HuH-7.5 (cell line): ENCODE data around the gene FARS2.
"Not testable (repeated sequence)": the region's sequence is repeated elsewhere in the genome, so short reads cannot be mapped to it uniquely, and the experiment has no call there.

Experiments
- DNase-seq: peaks from one replicate; pipeline ENCODE4 v3.0.0; 2011; ENCODE audit warnings: low spot score

FARS2 gene

DNA sequence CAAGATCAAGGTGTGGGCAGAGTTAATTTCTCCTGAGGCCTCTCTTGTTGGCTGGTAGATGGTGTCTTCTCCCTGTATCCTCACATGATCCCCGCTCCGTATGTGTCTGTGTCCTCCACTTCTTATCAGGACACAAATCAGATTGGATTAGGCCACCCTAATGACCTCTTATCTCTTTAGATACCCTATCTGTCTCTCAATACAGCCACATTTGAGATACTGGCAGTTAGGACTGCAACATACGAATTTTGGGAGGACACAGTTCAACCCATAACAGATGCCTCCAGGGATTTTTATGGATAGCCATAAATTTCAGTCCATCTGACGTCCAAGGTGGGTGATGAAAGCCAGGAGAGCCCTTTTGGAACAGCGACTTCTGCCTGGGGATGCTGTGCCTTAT, 376.4 kb downstream of the FARS2 start:
- DNase-seq: no peak

DNA sequence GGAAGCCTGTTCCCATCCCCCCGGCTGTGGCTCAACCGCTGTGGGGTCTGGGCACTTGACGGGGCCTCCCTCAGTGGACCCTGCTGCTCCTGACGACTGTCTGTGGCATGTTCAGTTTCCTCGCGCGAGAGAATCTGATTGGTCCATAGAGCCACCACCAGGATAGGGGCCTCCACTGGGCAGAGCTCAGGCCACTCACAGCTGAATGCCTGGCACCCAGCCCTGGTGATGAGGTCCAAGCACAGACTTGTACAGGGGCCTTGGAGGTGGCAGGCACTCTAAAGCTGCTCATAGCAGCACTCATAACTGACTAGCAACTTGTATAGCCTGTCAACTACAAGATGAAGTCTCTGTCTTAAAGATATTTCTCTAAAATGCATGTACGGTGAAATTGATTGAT, 377.4 kb downstream of the FARS2 start:
- DNase-seq: no peak

DNA sequence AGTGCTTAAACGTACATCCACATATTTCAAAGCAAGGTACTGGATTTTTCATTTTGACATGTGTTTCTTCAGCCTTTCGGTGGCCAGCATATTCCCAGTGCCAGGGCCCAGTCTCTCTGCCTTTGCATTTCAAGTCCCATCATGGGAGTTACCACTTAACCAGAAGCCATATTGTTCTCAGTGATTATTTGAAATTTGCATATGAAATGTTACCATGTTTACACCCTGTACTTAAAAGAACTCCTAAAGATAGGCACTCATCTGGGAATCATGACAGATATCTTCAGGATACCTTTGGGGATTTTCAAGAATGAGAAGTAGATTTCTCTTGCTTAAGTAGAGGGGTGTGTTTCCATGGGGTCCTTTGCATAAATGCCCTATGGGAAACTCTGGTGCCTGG, 377.9 kb downstream of the FARS2 start:
- no peak for DNase-seq

DNA sequence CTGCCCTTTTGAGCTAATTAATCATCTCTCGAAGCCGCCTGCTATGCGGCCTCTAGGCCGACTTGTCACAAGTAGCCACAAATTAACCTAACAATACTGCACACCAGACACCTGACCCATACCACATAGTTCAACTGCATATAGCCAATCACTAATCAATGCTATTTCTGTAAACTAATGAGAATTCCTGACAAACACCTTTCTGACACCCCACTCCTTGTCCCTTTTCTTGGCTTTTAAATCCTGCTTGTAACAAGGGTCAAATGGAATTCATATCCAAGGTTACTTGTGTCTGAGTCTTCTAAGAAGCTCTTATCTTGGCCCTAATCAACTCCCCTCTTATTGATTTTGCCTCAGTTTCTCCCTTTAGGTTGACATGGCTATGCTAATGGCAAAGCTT, 379.3 kb downstream of the FARS2 start:
- DNase-seq: no peak

DNA sequence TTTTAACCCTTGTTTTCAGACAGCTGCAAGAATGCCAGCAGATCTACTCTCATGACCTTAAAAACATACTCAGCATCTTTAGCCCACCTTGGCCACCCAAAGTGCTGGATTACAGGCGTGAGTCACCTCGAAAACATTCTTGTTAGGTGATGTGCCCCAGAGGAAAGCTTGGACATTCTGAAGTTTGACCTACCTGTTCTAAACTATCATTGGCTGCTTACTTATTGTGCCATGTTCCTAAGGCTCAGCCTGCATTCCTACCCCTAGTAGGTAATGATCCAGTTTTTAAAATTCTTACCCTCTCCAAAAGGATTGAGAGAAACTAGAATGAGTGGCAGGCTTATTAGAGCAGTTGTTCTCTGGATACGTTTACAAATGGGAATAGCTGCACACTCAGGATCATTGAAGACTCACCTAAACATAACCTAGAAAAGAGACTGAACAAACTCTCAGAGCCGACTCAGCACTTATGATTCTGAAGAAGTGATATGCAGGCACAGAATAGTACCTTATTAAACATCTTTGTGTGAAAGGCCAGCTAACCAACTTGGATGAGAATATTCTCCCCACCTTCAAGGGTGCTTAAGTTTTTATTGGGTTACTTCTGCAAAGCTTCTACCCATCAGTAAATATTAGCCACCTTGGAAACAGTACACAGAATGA, 383.3 kb downstream of the FARS2 start:
- DNase-seq: no peak

DNA sequence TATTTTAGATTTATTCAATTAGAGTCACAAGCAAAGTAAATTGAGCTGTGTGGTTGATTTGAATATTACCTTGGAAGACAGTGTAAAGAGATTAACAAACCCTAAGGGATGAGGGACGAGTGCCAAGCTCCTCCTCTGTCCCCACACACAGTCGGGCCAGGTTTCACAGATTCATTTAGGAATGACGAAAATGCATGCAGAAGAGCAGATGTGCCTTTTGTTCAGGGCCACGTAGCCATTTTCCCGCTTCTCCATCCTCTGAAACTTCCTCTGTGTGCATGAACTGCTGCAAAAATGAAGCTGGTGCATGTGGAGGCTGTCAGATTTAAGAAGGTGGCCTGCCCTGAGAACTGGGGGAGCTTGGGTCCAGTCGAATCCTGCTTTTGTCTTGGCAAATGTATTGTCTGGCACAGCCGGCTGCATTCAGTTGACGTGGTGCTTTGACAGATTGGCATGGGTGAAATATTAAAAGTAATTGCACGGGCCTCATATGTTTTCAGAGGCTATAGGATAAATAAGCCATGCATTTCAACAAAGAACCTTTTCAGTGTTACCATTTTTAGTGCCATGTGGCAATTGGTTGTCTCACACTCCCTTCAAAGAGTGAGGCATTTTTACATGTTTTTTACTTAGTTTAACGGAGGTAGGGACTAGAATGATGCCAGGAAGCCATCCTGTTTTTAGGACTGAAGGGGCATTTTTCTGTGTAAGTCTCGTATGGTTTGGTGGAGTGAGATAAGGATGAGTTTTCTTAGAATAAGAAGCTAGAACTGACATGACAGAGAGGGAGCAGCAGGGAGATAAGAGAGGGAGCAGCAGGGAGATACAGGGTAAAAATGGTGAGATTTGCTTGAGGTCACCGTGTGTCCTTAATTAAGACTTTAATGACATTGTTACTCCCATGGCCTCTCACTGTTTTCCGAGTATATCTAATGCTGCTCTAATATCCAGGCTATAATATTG, 384.3 kb downstream of the FARS2 start:
- DNase-seq: no peak

DNA sequence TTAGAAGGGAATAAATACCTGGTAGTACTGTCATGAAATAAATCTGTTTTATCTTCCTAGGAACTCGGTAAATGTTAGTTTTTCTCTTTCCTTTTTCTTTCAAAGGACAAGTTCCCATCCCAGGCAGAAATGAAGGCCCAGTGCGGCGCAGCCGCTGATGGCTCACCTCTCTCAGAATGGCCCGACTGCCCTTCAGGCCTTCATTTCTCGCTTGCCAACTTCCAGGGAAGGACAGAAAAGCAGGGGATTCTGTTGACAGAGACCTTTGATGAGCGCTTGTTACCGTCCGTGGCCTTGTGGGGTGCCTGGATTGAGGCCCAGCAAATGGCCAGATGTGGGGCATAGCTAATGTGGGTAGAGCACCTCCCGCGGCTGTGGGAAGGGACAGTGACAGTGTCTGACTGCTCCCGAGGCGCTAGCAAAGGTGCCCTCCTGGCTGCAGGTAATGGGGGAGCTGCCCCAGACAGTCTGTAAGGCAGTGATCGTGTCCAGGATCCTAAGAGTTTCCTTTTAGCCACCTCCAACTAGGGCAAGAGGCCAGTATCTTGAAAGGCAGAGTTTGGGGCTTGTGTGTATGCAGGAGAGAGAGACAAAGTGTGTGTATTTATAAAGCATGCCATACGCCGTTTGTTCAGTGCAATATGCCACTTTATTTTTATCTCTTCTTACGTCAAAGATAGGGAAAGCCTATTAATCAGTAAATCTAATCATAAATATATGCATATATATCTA, 391.3 kb downstream of the FARS2 start:
- no peak for DNase-seq

DNA sequence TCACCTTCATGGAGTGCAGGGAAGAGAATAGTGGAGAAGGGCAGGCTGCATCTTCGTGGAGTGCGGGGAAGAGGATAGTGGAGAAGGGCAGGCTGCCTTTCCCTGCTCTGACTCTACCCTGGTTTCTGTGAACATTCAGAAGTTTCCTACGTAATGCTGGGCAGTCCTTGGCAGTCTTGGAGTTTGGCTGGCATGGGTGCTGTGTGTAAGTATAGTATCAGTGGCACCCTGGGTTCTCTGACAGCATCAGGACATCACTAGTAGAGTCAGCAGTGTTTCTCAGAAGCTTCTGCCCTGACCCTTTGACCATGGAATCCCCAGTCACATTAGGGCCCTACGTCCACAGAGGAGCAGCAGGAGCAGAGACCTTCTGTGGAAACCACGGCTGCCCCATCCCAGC, 392.5 kb downstream of the FARS2 start:
- no peak for DNase-seq

DNA sequence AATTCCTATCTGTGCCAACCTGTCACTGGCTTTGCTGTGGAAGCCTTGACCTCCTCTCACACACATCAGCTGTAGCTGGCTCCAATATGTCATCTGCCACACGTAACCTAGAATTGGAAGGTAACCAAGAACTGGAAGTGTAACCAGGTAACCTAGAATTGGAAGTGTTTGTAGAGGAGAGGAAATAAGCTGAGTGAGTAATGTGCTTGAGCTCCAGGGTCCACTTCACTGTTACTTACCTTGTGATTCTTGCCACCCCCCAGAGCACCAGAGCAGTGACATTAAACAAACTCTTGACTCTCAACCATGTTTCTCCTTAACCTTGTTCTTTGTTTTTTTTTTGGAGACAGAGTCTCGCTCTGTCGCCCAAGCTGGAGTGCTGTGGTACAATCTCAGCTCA, 394.9 kb downstream of the FARS2 start:
- no peak for DNase-seq

DNA sequence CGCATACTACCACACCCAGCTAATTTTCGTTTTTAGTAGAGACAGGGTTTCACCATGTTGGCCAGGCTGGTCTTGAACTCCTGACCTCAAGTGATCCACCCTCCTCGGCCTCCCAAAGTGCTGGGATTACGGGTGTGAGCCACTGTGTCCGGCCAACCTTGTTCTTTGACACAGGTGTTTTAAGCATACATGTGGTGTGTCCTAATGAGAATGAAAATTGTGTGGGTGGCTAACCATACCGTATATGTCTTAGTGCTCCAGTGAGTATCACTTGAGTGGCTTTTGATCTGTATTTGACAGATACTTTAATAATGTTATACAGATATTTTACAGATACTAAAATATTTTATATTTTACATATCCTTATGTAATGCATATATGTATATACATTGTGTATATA, 395.4 kb downstream of the FARS2 start:
- not testable (repeated sequence) for DNase-seq

DNA sequence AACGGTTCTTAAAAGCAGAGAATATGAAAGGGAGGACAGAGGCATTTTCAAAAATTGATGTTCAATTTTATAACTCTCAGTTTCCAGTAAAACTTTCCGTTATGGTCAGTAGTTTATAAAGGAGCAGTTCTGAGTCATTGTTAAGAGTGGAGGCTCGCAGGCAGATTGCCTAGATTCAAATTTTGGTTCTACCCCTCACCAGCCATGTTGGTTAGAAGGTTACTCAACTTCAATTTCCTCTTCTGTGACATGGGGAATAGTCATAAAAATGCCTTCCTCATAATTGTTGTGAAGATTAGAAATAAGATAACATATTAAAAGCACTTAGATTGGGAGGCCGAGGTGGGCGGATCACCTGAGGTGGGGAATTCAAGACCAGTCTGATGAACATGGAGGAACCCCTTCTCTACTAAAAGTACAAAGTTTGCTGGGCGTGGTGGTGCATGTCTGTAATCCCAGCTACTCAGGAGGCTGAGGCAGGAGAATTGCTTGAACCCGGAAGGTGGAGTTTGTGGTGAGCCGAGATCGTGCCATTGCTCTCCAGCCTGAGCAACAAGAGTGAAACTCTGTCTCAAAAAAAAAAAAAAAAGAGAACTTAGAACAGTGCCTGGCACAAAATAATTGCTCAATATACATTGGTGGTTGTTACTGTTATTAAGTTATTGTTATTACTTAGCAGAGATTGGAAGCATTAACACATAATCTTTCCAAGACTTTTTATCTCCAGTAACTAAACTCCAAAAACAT, 396.5 kb downstream of the FARS2 start:
- no peak for DNase-seq

DNA sequence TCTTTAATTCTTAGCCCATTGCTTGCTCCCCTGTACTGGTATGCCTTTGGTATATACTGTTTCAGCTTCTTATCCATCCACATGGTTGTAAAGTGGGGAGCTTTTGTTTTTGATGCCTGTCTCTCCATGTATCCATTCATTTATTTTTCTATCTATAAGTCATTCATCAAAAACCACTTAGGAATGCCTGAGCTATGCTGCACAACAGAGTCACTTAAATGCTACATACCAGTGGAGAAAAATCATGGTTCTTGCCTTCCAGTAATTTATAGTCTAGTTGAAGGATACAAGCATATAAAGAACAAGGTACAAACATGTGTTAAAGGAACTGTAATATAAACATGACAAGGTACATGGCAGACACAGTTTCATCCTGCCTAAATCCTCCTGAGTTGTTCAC, 398.2 kb downstream of the FARS2 start:
- DNase-seq: no peak

DNA sequence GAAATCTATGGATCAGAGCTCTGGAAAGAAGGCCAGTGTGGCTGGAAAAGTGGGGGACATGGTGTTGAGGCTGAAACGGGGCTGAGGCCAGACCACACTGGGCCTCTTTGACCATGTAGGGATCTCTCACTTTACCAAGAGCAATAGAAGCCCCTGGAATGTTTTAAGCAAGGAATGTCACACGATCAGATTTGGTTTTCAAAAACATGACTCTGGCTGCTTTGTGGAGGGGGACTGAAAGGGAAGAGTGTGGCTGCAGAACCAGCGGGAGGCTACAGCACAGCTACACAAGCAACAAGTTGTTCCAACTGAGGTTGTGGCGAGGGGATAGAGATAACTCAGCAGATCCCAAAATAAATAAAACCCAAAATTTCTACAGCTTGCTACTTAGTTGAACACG, 399.5 kb downstream of the FARS2 start:
- no peak for DNase-seq

DNA sequence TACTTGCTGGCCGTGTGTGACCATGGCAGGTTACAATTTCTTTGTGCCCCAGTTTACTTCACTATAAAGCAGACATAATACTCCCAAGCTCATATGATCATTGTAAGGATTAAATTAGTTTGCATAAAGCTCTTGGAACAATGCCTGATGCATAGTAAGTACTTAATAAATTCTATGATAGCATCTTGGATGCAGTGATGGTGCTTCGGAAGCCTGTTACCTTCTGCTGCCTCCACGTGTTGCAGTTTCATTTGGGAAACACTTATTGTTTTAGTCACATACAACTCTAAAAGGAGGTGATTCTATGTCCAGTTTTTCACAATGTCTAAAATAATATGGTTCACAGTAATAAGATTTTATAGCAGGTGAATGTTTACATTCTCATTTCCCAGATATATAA, 401.5 kb downstream of the FARS2 start:
- no peak for DNase-seq

DNA sequence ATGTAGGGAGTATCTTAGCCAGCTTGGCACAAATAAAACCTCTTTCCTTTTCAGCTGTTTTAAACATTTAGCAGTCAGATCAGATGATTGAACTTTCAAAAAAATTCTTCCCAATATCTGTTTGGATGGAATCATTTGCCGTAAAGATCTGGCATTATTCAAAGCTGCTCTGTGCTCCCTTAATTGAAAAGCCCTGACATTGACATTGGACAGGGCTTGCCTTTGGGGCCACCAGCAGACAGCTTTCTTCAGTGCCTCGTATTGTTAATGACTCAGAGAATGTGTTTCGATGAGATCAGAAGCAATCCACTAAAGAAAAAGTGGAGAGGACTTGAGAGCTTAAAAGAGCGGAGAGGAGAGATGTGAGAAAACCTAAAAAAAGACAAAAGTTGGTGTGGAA, 401.9 kb downstream of the FARS2 start:
- no peak for DNase-seq

DNA sequence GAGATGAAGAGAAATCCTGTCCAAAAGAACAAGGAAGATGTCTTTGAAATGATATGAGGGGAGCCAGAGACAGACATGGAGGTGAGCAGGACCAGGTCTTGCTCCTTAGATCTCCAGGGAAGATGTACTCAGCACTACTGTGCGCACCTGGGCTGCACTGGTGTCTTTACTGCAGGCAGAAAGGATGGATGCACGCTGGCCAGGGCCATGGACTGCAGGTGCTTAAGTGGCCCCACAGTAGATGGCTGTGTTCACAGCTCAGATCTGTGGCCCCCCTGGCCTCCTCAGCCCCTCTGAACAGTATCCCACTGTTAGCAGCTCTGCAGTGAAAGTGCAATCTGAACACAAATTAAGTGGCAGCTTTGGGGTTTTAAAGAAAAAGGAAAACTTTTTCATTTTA, 402.4 kb downstream of the FARS2 start:
- no peak for DNase-seq

DNA sequence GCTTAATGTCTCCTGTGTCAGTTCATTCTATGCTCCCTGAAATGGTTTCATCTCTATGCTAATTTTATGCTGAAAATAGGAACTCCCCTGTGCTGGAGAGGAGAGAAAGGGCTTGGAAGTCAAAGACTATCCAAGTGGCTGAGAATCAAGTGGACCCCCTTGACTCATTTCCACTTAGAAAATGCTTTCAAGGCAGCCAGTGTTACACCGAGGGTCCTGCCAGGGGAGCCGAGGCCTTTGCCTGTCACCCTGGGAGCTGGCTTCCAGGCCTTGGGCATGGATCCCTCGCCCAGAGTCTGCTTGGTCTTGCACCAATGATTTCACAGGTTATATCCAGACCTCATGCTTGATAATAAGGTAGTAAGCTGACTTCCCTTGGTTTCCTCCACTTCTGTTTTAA, 402.8 kb downstream of the FARS2 start:
- no peak for DNase-seq

DNA sequence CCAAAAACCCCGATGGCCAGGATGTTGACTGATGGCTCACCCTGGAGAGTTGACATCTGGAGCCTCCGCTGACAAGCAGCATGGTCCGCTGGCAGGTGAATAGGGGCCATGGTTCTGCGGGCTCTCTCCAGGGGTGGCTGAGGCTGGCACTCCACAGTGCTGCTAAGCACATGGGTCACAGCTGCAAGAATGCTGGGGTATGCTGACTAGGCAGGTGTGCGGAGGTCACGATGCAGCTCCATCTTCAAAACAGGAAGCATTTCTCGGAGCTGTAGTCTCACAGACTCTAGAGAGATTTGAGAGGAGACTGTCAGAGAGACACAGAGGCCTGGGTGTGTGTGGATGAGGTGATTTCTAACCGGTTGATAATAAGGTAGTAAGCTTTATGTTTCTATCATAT, 403.9 kb downstream of the FARS2 start:
- no peak for DNase-seq

DNA sequence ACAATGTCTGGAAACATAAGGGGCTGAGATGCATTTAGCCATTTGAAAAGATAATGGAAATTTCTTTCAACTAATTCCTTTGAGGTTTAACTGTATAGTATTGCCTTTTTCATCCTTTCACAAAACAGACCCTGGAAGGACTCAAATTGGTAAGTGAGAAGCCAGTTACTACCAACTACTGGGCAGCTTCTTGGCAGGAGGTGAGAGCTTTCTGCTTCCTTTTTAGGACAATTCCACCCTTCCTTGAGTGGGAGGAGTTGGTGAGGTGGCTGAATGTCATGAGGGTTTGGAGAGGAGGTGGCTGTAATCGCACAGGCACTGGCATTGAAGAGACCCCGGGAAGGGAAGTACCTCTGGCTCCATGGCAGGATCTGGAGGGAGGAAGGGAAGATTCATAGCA, 404.4 kb downstream of the FARS2 start:
- no peak for DNase-seq

DNA sequence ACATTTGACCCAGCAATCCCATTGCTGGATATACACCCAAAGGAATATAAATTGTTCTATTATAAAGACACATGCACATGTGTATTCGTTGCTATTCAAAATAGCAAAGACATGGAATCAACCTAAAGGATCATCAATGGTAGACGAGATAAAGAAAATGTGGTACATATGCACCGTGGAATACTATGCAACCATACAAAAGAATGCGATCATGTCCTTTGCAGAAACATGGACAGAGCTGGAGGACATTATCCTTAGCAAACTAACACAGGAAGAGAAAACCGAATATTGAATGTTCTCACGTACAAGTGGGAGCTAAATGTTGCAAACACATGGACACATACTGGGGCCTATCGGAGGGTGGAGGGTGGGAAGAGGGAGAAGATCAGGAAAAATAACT, 405.4 kb downstream of the FARS2 start:
- no peak for DNase-seq

DNA sequence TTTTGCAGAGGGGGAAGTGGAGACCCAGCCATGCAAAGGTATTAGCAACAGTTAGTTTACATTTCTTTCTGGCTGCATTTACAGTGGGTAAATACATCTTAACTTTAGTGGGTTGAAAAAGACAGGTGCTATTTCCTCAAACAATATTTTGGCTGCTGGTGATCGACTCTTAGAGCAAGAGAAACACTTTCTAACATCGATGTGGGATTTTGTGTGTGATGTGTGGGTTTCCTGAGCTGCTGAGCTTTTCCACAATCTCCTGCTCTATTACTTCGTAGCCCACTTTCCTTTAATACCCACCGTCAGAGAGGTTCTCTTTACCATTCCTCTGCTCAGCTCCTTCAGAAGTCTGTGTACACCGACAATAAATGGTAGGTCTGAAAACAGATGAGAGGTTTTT, 406.4 kb downstream of the FARS2 start:
- DNase-seq: no peak

DNA sequence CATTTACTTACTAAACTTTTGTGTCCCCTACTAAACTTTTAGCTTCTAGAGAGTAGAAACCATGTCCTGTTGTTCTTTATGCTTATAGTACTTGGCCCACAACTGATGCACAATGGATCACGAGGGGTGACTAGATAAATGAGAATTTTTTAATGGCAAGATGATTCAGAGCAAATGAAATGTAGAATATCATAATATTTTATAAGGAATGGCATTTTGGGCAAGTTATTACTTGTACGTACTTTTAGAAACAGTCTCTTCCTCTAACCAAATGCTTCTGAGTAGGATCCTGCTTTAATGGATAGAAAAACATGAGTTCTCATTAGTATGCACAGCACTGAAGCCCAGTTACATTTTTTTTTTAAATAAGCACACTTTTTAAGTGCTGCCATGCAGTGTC, 409.1 kb downstream of the FARS2 start:
- DNase-seq: no peak
